Measurements from ENCODE around the gene ZDHHC5.

GRCh38 chr11:57674251-57674650, 6.3 kb downstream of the ZDHHC5 start:
- no peak for TF ChIP-seq EZH2 (IDR thresholded peaks at IDR 0.05; ENCODE audit: borderline replicate concordance, low read depth, low read length, severe bottlenecking)
- TF ChIP-seq, protein P1, sequence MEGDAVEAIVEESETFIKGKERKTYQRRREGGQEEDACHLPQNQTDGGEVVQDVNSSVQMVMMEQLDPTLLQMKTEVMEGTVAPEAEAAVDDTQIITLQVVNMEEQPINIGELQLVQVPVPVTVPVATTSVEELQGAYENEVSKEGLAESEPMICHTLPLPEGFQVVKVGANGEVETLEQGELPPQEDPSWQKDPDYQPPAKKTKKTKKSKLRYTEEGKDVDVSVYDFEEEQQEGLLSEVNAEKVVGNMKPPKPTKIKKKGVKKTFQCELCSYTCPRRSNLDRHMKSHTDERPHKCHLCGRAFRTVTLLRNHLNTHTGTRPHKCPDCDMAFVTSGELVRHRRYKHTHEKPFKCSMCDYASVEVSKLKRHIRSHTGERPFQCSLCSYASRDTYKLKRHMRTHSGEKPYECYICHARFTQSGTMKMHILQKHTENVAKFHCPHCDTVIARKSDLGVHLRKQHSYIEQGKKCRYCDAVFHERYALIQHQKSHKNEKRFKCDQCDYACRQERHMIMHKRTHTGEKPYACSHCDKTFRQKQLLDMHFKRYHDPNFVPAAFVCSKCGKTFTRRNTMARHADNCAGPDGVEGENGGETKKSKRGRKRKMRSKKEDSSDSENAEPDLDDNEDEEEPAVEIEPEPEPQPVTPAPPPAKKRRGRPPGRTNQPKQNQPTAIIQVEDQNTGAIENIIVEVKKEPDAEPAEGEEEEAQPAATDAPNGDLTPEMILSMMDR (IDR thresholded peaks at IDR 0.05; ENCODE audit: borderline replicate concordance, extremely low read depth, low read length, poor library complexity, severe bottlenecking) = no peak

All from DND-41 (cell line).